LHCN-M2 (cell line): ENCODE results near the gene CYP27A1. TPM values are rescaled to one million over a fixed set of nuclear protein-coding genes. Genes with fewer than 3 reads are reported as not detected.

Experiments
- DNase-seq: peaks from one replicate; pipeline ENCODE4 v3.0.0-alpha.2; 2012; ENCODE audit warnings: low read depth
- total RNA-seq: library from RNA; depleted of rRNA; stranded (reverse); fragments of >200 nt; gene quantifications from 2 replicates; pipeline ENCODE4 v1.2.3, GENCODE V29; 2014

CYP27A1 gene
- total RNA-seq, 1 experiment from 2014 or later, result 6.1 TPM

DNA sequence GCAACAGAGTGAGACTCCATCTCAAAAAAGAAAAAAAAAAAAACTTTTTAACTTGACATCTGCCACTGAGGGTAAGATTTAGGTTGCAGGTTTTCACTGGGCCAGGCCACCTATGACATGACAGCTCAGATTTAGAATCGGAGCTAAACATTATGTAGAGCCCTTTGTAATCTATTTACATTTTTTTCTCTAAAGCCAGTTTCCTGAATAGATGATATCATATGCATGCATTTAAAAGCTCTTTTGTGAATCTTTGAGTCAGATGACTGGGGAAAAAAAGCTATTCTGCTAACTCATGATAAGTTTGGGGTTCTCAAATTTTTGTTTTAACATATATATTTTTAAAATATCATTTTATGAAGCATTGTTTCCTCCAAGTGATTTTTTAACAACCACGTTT lies 28.3 kb downstream of the CYP27A1 start:
- DNase-seq, result no peak

DNA sequence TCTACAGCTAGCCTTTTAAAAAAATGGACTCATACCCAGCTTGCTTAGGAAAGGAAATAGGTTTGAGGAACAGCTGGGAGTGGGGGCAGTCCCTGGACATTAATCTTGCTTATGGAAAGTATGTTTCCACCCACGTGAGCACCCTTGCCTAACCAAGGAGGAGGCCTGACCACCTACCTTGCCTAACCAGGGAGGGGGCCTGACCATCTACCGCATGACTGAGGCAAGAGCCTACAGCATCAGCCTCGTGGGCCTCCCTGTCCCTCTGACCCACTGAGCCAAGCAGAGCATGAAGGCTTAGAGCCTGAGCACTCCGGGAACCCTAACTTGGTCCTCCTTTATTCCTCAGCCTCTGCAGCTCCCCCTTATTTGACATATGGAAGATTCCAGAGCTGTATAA lies 29.4 kb downstream of the CYP27A1 start:
- no peak for DNase-seq

DNA sequence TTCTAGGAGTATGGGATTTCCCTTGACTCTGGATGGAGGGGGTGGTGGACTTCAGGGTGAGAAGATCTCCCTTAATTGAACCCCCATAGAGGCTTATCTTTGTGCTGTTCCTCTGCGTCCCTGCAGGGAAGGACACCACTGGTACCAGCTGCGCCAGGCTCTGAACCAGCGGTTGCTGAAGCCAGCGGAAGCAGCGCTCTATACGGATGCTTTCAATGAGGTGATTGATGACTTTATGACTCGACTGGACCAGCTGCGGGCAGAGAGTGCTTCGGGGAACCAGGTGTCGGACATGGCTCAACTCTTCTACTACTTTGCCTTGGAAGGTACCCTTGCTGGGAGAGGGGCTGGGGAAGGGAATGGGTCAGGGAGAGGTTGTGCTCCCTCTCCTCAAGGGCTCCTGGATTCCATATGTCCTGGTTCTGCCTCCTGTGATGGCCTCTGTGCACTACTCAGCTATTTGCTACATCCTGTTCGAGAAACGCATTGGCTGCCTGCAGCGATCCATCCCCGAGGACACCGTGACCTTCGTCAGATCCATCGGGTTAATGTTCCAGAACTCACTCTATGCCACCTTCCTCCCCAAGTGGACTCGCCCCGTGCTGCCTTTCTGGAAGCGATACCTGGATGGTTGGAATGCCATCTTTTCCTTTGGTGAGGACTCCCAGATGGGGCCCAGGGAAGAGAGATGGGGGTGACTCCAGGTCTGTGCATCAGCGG lies 30.3 kb downstream of the CYP27A1 start:
- DNase-seq, result no peak

DNA sequence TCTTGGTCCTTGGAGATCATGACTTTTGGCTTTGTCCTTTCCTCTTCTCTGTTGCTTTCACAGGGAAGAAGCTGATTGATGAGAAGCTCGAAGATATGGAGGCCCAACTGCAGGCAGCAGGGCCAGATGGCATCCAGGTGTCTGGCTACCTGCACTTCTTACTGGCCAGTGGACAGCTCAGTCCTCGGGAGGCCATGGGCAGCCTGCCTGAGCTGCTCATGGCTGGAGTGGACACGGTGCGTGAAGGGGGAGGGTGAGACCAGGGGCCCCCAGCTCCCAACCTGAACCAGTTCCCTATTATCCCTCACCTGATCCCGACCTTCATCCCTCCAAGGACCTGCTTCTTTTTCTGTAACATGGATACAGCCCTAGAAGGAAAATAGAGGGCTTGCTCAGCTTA lies 30.9 kb downstream of the CYP27A1 start:
- no peak for DNase-seq

DNA sequence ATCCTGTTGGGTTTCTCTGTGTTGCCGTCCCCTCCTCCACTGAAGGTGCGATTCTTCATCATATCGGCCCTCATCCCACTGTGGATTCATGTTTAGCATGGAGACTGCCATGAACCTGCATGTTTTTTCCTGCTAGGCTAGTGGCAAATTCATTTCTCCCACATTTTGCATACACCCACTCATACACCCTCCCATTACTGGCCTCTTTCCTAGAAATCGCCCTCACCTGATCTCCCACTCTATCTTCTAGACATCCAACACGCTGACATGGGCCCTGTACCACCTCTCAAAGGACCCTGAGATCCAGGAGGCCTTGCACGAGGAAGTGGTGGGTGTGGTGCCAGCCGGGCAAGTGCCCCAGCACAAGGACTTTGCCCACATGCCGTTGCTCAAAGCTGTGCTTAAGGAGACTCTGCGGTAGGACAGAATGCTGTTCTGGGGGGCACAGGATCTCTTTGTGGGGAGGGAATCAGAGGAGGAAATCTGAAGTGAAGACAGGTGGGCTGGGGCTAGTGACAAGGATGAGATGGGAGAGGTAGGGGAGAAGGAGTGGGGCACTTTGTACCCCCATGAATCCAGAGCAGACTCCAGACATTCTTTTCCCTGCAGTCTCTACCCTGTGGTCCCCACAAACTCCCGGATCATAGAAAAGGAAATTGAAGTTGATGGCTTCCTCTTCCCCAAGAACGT lies 32.0 kb downstream of the CYP27A1 start:
- no peak for DNase-seq

DNA sequence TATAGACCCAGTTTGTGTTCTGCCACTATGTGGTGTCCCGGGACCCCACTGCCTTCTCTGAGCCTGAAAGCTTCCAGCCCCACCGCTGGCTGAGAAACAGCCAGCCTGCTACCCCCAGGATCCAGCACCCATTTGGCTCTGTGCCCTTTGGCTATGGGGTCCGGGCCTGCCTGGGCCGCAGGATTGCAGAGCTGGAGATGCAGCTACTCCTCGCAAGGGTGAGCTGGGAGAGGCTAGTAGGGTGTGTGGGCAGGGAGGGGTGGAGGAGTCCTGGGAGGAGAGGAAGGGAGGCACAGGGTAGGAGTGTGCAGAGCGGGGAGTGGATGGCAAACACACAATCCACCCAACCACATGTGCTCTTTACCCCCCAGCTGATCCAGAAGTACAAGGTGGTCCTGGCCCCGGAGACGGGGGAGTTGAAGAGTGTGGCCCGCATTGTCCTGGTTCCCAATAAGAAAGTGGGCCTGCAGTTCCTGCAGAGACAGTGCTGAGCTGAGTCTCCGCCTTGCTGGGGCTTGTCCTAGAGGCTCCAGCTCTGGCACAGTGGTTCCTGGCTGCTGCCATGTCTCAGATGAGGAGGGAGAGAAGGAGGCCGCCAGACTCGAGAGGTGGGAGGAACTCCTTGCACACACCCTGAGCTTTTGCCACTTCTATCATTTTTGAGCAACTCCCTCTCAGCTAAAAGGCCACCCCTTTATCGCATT lies 32.7 kb downstream of the CYP27A1 start:
- no peak for DNase-seq

DNA sequence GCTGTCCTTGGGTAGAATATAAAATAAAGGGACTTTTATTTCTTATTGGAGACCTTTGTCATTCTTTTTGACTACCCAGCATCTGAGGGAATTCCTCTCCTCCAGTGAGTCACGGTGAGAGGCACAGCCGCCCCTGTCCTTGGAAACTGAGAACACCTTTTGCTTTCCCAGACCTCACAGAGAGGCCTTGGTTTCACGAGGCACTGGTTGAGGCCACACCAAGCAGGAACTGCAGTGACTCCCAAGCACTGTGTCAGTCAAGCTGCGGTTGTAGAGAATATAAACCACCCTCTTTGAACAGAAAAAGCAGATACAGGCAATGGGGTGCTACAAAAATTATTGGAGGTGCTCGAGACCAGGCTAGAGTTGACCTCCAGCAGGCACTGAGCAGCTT lies 33.3 kb downstream of the CYP27A1 start:
- DNase-seq, result no peak

DNA sequence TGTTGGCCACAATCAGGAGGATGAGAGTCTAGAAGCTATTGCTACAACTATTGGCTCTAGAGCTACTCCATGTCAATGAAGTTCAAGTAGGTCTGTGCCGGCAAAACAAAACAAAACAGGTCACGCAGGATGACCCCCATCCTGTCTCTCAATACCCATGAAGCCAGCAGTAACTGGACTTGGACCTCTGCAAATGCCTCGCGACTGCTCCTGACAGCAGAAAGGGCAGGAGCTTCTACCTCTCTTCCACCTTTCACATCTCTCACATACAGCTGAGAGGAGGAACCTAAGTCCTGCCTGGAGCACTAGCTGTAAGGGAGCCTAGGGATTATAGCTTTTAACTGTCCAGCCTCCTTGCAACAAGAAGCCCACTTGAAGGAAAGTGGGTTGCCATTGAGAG lies 33.7 kb downstream of the CYP27A1 start:
- DNase-seq, result no peak

DNA sequence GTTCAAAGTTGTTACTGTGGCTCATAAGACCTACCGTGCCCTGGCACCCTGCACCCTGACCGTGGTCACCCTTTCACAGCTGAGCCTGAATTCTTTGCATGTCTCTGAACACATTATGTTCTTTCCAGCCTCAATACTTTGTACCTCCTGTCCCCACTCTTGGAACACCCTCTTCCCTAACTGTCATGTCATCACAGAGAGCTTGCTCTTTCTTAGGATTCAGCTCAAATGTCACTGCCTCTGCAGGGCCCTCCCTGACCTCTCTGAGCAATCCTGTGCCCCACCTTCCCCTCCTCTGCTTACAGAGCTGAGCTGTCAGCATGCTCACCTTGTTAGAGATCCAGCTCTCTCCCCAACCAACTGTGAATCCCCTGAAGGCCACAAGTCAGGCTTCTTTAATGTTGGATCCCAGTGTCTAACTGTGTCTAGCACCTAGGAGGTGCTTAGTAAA lies 34.6 kb downstream of the CYP27A1 start:
- DNase-seq, result no peak

DNA sequence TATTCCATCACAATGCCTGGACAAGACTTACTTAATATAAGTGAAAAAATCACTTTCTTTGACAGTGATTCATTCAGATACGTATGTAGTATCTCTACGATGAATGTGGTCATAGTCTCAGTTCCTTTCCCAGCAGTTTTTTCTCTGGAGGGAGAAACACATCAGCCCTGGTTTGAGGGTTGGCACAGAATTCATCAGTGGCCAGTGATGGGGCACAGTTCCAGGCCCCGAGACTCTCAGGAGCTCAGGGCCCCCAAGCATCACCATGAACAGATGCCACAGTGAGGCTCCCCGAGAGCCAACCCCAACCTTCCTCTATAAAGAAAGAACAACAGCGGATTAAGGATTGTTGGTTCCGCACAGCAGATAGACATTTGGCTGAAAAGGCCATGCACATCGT lies 37.1 kb downstream of the CYP27A1 start:
- DNase-seq, result no peak

DNA sequence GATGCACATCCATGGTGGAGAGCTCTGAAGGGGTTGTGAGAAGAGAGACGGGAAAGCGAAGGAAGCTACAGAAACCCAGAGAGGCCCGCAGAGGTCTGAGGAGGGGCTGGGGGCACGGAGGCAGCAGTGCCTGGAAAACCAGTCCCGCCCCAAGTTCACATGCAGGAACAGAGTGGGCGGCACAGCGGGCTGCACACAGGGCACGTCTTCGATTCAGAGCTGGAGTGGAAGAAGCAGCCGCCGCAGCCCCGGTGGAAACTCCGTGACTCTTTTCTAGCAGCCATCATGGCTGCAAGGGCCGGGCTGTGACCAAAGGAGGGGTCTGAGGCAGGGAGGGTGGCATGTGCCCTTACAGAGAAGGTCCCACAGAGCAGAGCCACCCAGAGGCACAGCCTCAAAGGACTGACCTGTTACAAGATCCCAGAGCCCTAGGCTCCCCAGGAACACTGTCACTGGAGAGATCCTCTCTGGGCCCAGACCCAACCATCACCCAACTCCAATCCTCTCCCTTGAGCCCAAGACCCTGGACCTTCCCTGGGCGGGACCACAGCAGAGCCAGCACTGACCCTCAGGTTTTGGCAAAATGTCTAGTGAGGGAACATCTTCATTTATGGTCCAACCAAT lies 38.9 kb downstream of the CYP27A1 start:
- no peak for DNase-seq

DNA sequence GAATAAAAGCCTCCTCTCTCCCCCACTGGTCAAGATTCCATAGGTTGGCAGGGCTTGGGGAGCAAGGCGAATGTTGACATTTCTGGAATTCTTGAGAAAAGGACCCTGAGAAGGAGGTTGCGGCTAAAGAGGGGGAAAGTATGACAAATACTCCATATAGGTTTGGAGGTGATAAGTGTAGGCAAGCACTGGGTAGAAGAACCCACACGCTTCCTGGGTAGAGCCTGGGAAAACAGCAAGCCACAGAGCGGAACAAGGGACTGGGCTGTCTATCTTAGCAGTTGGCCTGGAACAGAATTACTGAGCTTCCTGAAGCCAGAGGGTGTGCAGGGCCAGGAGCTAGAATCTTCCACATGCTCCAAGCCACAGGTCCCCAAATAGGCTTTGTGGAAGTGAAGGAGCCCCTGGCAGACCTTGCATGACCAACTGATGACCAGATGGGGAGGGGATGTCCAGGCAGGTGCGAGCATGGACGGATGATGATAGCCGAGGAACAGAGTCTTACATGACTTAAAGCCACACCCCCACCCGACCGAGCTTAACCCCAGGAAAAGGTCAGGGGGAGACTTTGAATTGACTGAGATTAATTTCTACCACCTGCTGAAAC lies 39.8 kb downstream of the CYP27A1 start:
- DNase-seq, result no peak

DNA sequence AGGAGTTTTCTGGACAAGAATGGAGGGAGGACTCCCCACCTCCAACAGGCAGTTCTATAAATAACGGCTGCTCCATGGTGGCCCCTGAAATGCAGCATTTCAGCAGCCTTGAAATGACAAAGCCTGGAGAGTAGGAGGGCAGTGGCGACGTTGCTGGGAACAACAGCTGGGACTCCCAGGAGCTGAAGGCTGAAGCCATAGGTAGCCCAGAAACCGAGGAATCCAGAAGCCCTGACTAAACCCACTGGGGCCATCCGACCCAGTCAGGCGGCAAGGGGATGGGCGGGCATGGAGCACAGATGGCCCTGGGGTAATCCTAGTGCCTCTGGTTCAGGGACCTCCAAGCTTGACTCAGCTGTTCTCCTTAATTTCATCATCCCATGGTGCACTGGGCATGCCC lies 40.7 kb downstream of the CYP27A1 start:
- no peak for DNase-seq

DNA sequence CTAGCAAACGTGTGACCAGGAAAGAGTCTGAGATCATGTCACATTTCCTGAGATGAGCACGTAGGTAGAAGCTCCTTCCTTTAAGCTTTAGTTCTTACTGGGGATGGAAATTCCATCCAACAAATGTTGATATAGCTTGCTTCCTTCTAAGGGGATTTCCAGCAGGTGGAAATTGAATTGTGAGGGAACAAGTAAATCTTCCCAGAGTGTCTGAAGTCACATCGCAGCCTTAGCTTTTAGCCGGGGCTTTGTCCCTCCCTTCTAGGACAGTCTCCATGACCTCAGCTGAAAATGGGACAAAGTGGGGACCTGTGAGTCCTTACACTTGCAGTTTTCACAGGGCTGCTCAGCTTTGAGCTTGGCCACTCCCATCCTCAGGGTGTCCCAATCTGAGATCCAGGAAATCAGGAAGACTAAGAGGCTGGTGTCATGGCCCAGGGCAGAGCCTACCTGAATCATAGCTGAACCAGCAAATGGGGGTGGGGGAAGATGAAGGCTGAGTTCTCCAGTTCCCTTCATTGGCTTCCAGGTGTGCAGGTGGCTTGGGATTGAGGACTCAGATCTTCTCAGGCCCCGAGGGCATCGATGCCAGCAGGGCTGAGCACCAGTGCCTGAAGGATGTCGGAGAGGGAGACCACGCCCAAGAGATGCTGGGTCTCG lies 41.4 kb downstream of the CYP27A1 start:
- DNase-seq, result no peak

DNA sequence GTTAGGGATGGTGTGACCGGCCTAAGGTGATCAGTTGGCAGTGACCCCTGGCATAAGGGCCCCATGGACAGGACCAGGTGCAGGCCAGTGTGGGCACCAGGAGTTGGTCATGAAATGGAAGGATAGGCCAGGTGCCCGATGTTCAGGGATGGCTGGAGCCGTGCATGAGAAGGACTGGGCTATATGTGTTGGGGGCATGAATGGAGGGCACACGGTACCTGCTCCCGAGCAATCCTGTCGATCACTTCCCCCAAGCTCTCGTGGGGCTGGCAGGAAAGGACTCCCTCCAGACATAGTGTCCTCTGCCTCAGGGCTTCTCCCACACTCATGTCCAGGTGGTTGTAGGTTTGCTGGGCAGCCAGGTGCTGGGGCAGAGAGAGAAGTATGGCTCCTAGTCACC lies 42.1 kb downstream of the CYP27A1 start:
- DNase-seq, result no peak

DNA sequence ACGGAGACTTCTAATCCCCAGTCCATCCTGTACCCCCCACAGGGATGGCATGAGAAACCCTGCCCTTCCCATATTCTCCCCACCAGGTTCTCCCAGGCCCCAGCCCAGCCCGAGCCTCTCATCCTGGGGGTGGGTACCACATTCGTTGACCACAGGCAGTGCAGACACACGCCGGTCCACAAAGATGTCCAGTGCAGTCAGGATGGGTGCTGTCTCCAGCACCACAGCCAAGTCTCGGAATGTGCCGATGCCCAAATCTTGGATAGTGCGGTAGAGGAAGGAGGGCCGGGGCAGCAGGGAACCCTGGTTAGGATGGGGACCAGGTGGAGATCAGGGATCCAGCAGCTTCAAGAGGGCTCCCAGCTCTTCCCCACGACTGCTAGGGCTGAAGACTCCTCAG lies 44.8 kb downstream of the CYP27A1 start:
- no peak for DNase-seq

DNA sequence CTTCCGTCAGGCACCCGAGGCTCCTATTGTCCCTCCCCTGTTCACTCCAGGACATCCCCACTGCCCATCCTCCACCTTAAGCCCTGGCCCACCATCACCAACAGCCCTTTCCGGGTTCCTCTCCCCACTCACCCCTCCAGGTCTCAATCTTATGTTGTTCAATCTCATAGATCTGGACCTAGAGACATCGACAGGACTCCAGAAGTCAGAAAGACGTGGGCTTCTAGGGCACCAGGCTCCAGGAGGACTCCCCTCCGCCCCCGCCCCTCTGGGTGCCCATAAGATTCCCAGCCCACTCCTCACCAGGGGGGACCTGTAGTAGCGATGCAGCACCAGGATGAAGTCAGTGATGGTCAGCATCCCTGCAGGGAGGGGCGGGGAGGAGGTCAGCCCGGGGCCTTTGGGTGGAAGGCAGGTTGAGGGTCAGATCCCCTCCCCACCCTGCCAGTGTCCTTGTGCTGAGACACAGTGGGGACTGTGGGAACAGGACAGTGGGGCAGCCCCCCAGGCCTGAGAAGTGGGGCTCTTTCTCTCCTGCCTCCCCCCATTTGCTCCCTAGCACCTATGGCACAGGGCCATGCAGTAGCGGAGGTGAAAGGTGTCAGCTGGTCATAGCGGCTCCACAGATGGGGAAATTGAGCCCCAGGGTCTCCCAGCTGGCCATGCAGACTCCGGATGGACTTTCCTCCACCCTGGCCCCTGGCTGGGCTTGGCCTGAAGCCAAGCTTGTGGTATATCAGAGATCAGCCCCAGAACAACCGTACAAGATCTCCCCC lies 45.9 kb downstream of the CYP27A1 start:
- no peak for DNase-seq

DNA sequence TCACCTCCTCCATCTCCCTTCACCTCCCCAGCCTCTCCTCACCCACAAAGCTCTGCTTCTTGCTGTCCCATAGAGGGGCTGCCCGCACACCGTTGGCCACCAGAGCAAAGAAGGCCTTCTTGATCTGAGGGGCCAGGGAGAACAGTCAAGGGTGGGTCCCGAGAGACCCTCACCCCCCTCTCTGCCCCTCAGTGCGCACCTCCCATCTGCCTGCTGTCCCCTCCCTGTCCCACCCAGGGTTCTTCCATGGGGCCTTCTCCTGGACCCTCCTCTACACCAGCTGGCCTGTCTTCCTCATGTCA lies 46.5 kb downstream of the CYP27A1 start:
- no peak for DNase-seq

DNA sequence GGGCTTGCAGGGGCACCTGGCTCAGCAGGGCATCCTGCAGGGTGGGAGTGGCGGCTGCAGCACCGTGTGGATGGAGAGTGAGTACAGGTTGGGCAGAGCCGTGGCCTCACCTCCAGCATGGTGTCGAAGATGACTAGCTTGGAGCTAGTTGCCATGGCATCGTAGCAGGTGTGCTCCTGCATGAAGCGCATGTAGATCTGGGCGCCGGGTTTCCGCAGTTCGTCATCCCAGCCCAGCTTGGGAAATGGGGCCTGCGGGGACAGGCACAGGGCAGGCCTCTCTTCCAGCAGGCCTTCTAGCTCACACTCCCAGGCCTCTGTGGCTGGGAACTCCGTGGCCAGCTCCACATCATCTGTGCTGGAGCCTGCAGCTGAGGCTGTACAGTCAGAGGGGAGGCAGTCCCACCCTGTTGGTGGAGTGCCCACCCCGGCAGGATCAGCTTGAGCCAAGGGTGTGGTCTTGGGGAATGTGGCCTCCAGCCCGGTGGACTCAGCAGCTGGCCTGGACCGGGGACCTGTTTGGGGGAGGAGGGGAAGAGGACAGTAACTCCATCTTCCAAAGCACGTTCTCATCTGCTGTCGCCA lies 48.0 kb downstream of the CYP27A1 start:
- DNase-seq, result no peak

DNA sequence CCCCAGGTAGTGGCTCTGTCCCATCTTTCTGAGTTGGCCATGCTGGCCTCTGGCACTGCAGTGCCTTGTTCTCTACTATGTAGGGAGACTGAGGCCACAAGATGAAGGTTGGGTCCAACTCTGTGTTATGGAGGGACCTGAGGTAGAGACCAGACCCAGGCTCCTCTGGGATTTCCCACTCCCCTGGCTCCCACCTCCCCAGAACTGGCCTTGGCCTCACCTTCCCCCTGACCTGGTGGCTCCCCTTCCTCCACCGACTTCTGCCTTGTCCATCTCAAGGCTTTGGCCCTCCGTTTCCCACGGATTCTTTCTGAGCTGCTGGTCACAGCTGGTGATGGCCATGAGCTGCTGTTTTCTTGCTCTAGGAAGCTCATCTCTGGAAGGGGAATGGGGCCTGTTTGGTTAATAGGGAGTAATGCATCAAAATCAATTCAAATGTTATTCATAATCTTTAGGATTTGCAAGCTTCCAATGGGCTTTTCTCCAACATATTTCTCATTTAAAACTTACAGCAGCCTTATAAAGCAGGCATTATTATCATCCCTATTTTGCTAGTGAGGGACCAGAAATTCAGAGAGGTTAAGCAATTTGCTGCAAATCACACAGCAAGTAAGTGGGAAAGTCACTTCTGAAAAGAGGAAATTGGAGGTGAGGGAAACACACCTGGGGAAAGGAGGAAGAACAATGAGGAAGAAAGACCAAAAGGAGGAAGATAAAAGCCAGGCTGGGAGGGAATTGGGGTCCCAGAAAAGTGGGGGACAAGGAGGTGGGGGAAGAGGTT lies 48.8 kb downstream of the CYP27A1 start:
- no peak for DNase-seq
